ENCODE results near the gene COX7C.

The COX7C gene

GRCh38 chr5:86572825-86573517 lies 44.8 kb upstream of the COX7C start:
- H3K9me3 ChIP-seq (ENCODE audit: control insufficient read depth, insufficient read depth, low read depth, low read length): no peaks in the 10 kb centered on the region
- CTCF ChIA-PET: interaction anchor here (0.7 kb wide), 1 partner anchor 18 kb away, joined by 4 read pairs; no protein-coding TSS in a partner anchor
- no peaks in the 10 kb centered on the region for H3K36me3 ChIP-seq (ENCODE audit: control insufficient read depth in 2 of 2, insufficient read depth in 1 of 2, low read length in 2 of 2)
- H3K4me3 ChIP-seq (ENCODE audit: low read depth, low read length): no peak overlapping the region
- no peak for TF ChIP-seq BCL11A (tag by site-specific recombination; IDR thresholded peaks at IDR 0.05; ENCODE audit: low read depth)
- TF ChIP-seq ZBTB1 (tag by site-specific recombination; IDR thresholded peaks at IDR 0.05): no peak
- no peak overlapping the region for H3K27ac ChIP-seq (ENCODE audit: extremely low read depth, low read depth, low read length)
- H3K4me1 ChIP-seq (ENCODE audit: control insufficient read depth, insufficient read depth, low read length): no peaks in the 10 kb centered on the region
- POLR2A ChIA-PET: no interaction called here

DNA sequence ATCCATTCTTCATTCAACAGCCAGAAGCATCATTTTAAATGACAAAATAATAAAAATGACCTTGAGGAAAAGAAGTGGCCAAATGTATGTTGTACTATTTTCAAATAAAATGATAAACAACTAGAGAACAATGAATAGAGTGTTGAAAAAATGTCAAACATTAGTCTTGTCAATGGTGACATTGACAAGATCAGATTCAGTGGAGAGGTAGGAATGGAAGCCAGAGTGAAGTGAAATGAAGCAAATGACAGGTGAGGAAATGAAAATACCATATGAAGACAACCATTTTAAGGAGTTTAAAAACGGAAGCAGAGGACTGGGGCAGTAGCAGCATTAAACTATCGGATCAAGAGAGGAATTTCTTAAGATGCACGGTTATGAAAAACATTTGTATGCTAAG lies 38.2 kb upstream of the COX7C start:
- CTCF ChIA-PET: no interaction called here
- TF ChIP-seq SP3 (tag by site-specific recombination; IDR thresholded peaks at IDR 0.05) (no peak), IKZF3 (tag by site-specific recombination; IDR thresholded peaks at IDR 0.05) (no peak), ZNF830 (tag by site-specific recombination; IDR thresholded peaks at IDR 0.05; ENCODE audit: low read depth) (no peak), MZF1 (tag by site-specific recombination; IDR thresholded peaks at IDR 0.05; ENCODE audit: borderline replicate concordance) (no peak), ZNF266 (tag by site-specific recombination; IDR thresholded peaks at IDR 0.05; ENCODE audit: low read depth) (no peak), CTCF (tag by site-specific recombination; IDR thresholded peaks at IDR 0.05) (no peak)

GRCh38 chr5:86596476-86596875 lies 21.3 kb upstream of the COX7C start:
- ChIA-PET POLR2A (no interaction called here), CTCF (no interaction called here)
- Histone ChIP-seq H3K27ac (ENCODE audit: extremely low read depth, low read depth, low read length) (no peak overlapping the region), H3K4me1 (ENCODE audit: control insufficient read depth, insufficient read depth, low read length) (no peaks in the 10 kb centered on the region), H3K9me3 (ENCODE audit: control insufficient read depth, insufficient read depth, low read depth, low read length) (no peaks in the 10 kb centered on the region), H3K36me3 (ENCODE audit: control insufficient read depth in 2 of 2, insufficient read depth in 1 of 2, low read length in 2 of 2) (no peaks in the 10 kb centered on the region), H3K4me3 (ENCODE audit: low read depth, low read length) (no peak overlapping the region)
- no peak for TF ChIP-seq ZNF248 (tag by site-specific recombination; IDR thresholded peaks at IDR 0.05)
- TF ChIP-seq ZNF501 (tag by site-specific recombination; IDR thresholded peaks at IDR 0.05): no peak
- TF ChIP-seq ZFP37 (tag by site-specific recombination; IDR thresholded peaks at IDR 0.05): no peak
- TF ChIP-seq ZNF530 (tag by site-specific recombination; IDR thresholded peaks at IDR 0.05; ENCODE audit: low read depth): no peak
- no peak for TF ChIP-seq ZNF707 (tag by site-specific recombination; IDR thresholded peaks at IDR 0.05)
- TF ChIP-seq BCL11B (tag by site-specific recombination; IDR thresholded peaks at IDR 0.05; ENCODE audit: low read depth): no peak
- no peak for TF ChIP-seq ZNF677 (tag by site-specific recombination; IDR thresholded peaks at IDR 0.05)

More for the DNA sequence above, 38.2 kb upstream of the COX7C start:
- POLR2A ChIA-PET: no interaction called here
- H3K4me3 ChIP-seq (ENCODE audit: low read depth, low read length): no peak overlapping the region
- no peaks in the 10 kb centered on the region for H3K36me3 ChIP-seq (ENCODE audit: control insufficient read depth in 2 of 2, insufficient read depth in 1 of 2, low read length in 2 of 2)
- no peaks in the 10 kb centered on the region for H3K4me1 ChIP-seq (ENCODE audit: control insufficient read depth, insufficient read depth, low read length)
- H3K27ac ChIP-seq (ENCODE audit: extremely low read depth, low read depth, low read length): no peak overlapping the region
- no peaks in the 10 kb centered on the region for H3K9me3 ChIP-seq (ENCODE audit: control insufficient read depth, insufficient read depth, low read depth, low read length)

- Histone ChIP-seq H3K36me3 (ENCODE audit: control insufficient read depth in 2 of 2, insufficient read depth in 1 of 2, low read length in 2 of 2) (no peaks in the 10 kb centered on the region), H3K4me3 (ENCODE audit: low read depth, low read length) (no peak overlapping the region), H3K4me1 (ENCODE audit: control insufficient read depth, insufficient read depth, low read length) (no peaks in the 10 kb centered on the region), H3K9me3 (ENCODE audit: control insufficient read depth, insufficient read depth, low read depth, low read length) (no peaks in the 10 kb centered on the region), H3K27ac (ENCODE audit: extremely low read depth, low read depth, low read length) (no peak overlapping the region)
- no peak for TF ChIP-seq KLF17 (tag by site-specific recombination; IDR thresholded peaks at IDR 0.05)
- no peak for TF ChIP-seq HOXD13 (CRISPR knock-in tag; IDR thresholded peaks at IDR 0.05; ENCODE audit: borderline replicate concordance)
- TF ChIP-seq, protein P1, sequence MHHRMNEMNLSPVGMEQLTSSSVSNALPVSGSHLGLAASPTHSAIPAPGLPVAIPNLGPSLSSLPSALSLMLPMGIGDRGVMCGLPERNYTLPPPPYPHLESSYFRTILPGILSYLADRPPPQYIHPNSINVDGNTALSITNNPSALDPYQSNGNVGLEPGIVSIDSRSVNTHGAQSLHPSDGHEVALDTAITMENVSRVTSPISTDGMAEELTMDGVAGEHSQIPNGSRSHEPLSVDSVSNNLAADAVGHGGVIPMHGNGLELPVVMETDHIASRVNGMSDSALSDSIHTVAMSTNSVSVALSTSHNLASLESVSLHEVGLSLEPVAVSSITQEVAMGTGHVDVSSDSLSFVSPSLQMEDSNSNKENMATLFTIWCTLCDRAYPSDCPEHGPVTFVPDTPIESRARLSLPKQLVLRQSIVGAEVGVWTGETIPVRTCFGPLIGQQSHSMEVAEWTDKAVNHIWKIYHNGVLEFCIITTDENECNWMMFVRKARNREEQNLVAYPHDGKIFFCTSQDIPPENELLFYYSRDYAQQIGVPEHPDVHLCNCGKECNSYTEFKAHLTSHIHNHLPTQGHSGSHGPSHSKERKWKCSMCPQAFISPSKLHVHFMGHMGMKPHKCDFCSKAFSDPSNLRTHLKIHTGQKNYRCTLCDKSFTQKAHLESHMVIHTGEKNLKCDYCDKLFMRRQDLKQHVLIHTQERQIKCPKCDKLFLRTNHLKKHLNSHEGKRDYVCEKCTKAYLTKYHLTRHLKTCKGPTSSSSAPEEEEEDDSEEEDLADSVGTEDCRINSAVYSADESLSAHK (tag by site-specific recombination; IDR thresholded peaks at IDR 0.05): no peak
- no peak for TF ChIP-seq ZNF133 (tag by site-specific recombination; IDR thresholded peaks at IDR 0.05)
- POLR2A ChIA-PET: no interaction called here
- CTCF ChIA-PET: no interaction called here
Measured at GRCh38 chr5:86605881-86606280, 11.9 kb upstream of the COX7C start.
